ENCODE results near the gene SECISBP2. TPM values are rescaled to one million over a fixed set of nuclear protein-coding genes. Genes with fewer than 3 reads are reported as not detected.

The SECISBP2 gene
- total and polyA plus RNA-seq, 2 experiments from 2014 or later = 30.6 to 43.8 TPM

GRCh38 chr9:89357331-89358197 is 39.3 kb downstream of the SECISBP2 start:
- whole genome bisulfite sequencing (ENCODE audit: low lambda C conversion rate, missing lambda C conversion rate) = 92% methylated on average over 7 of the region's 8 CpGs
- DNase-seq (ENCODE audit: low spot score) = no peak
- TF ChIP-seq CTCF (IDR thresholded peaks at IDR 0.05; ENCODE audit: poor library complexity) (no peak), EZH2phosphoT487 (IDR thresholded peaks at IDR 0.05; ENCODE audit: low read depth, severe bottlenecking, unreplicated experiment) (no peak), EZH2 (IDR thresholded peaks at IDR 0.05; ENCODE audit: borderline replicate concordance) (no peak)
- Histone ChIP-seq H3K27me3 (no peaks in the 10 kb centered on the region), H3K27ac (no peak overlapping the region), H2AFZ (no peak overlapping the region), H3K4me2 (no peak overlapping the region), H3K4me1 (ENCODE audit: insufficient read depth) (no peaks in the 10 kb centered on the region), H3K9me3 (ENCODE audit: low read depth) (no peaks in the 10 kb centered on the region), H4K20me1 (ENCODE audit: insufficient read depth, poor library complexity, severe bottlenecking) (no peaks in the 10 kb centered on the region), H3K9me2 (replicated peaks; ENCODE audit: insufficient read depth) (no peaks in the 10 kb centered on the region), H3K4me3 (no peak overlapping the region), H3K79me2 (peaks cover 5% of the 10 kb centered on the region), H3K36me3 (replicated peaks; ENCODE audit: insufficient read depth, low read depth) (no peaks in the 10 kb centered on the region)

GRCh38 chr9:89358376-89358916 is 40.1 kb downstream of the SECISBP2 start:
- H3K4me2 ChIP-seq = no peak overlapping the region
- H3K4me1 ChIP-seq (ENCODE audit: insufficient read depth) = no peaks in the 10 kb centered on the region
- no peak overlapping the region for H2AFZ ChIP-seq
- no peak overlapping the region for H3K4me3 ChIP-seq
- no peak overlapping the region for H3K27ac ChIP-seq
- H3K27me3 ChIP-seq = no peaks in the 10 kb centered on the region
- H3K9me2 ChIP-seq (replicated peaks; ENCODE audit: insufficient read depth) = no peaks in the 10 kb centered on the region
- DNase-seq (ENCODE audit: low spot score) = no peak
- H3K79me2 ChIP-seq = no peaks in the 10 kb centered on the region
- no peaks in the 10 kb centered on the region for H3K9me3 ChIP-seq (ENCODE audit: low read depth)
- H3K36me3 ChIP-seq (replicated peaks; ENCODE audit: insufficient read depth, low read depth) = no peaks in the 10 kb centered on the region
- TF ChIP-seq CTCF (IDR thresholded peaks at IDR 0.05; ENCODE audit: poor library complexity) (no peak), EZH2phosphoT487 (IDR thresholded peaks at IDR 0.05; ENCODE audit: low read depth, severe bottlenecking, unreplicated experiment) (no peak), EZH2 (IDR thresholded peaks at IDR 0.05; ENCODE audit: borderline replicate concordance) (no peak)
- H4K20me1 ChIP-seq (ENCODE audit: insufficient read depth, poor library complexity, severe bottlenecking) = no peaks in the 10 kb centered on the region
- WGBS (ENCODE audit: low lambda C conversion rate, missing lambda C conversion rate) = 88% methylated on average over 3 of the region's 3 CpGs

GRCh38 chr9:89358985-89359384 is 40.7 kb downstream of the SECISBP2 start:
- Histone ChIP-seq H2AFZ (no peak overlapping the region), H3K4me2 (no peak overlapping the region), H3K27ac (no peak overlapping the region), H3K4me3 (no peak overlapping the region), H4K20me1 (ENCODE audit: insufficient read depth, poor library complexity, severe bottlenecking) (no peaks in the 10 kb centered on the region), H3K79me2 (no peaks in the 10 kb centered on the region), H3K27me3 (no peaks in the 10 kb centered on the region), H3K9me3 (ENCODE audit: low read depth) (no peaks in the 10 kb centered on the region), H3K9me2 (replicated peaks; ENCODE audit: insufficient read depth) (no peaks in the 10 kb centered on the region), H3K36me3 (replicated peaks; ENCODE audit: insufficient read depth, low read depth) (no peaks in the 10 kb centered on the region), H3K4me1 (ENCODE audit: insufficient read depth) (no peaks in the 10 kb centered on the region)
- DNase-seq (ENCODE audit: low spot score) = no peak
- WGBS (ENCODE audit: low lambda C conversion rate, missing lambda C conversion rate) = 77% methylated on average over 4 of the region's 4 CpGs
- TF ChIP-seq EZH2phosphoT487 (IDR thresholded peaks at IDR 0.05; ENCODE audit: low read depth, severe bottlenecking, unreplicated experiment) (no peak), EZH2 (IDR thresholded peaks at IDR 0.05; ENCODE audit: borderline replicate concordance) (no peak), CTCF (IDR thresholded peaks at IDR 0.05; ENCODE audit: poor library complexity) (no peak)
